GM12892 (cell line): ENCODE measurements around the gene ESYT3.

Source experiments
- DNase-seq: peaks from one replicate; pipeline ENCODE4 v3.0.0; 2011; ENCODE audit not compliant: insufficient read length
- FAIRE-seq: peaks from 2 replicates; lab custom pipeline; 2011; peaks lifted over from hg19 to GRCh38; lab: Jason Lieb, UNC
- POLR2A ChIP-seq: IDR thresholded peaks from 2 replicates; pipeline ENCODE4 v1.6.1; 2011; ENCODE audit warnings: low read depth, low read length, control low read depth
- POLR2AphosphoS5 ChIP-seq: IDR thresholded peaks from 2 replicates; pipeline ENCODE4 v1.6.1; 2011; ENCODE audit warnings: low read depth, low read length, control low read depth
- TAF1 ChIP-seq: IDR thresholded peaks from 2 replicates; pipeline ENCODE4 v1.6.1; 2011; ENCODE audit warnings: low read depth, mild to moderate bottlenecking, control low read depth, low read length, borderline replicate concordance

ESYT3 gene

GRCh38 chr3:138438896-138439295, 4.5 kb downstream of the ESYT3 start:
- DNase-seq (no peak), FAIRE-seq (no peak)
- no peak for TF ChIP-seq TAF1
- TF ChIP-seq POLR2AphosphoS5, result no peak
- no peak for TF ChIP-seq POLR2A

GRCh38 chr3:138439646-138440045, 5.2 kb downstream of the ESYT3 start:
- no peak for FAIRE-seq
- TF ChIP-seq POLR2A (no peak), TAF1 (no peak), POLR2AphosphoS5 (no peak)
- DNase-seq, result no peak

GRCh38 chr3:138440121-138440521, 5.7 kb downstream of the ESYT3 start:
- TF ChIP-seq TAF1 (no peak), POLR2A (no peak), POLR2AphosphoS5 (no peak)
- DNase-seq (no peak), FAIRE-seq (no peak)

GRCh38 chr3:138440596-138440995, 6.2 kb downstream of the ESYT3 start:
- no peak for TF ChIP-seq TAF1
- TF ChIP-seq POLR2A, result no peak
- no peak for TF ChIP-seq POLR2AphosphoS5
- no peak for DNase-seq
- no peak for FAIRE-seq

- FAIRE-seq, result no peak
These were observed 6.8 kb downstream of the ESYT3 start for GRCh38 chr3:138441256-138441655.

GRCh38 chr3:138441742-138442141, 7.3 kb downstream of the ESYT3 start:
- TF ChIP-seq TAF1 (no peak), POLR2AphosphoS5 (no peak), POLR2A (no peak)
- FAIRE-seq, result no peak
- no peak for DNase-seq

More at GRCh38 chr3:138441256-138441655, 6.8 kb downstream of the ESYT3 start:
- DNase-seq, result no peak
- TF ChIP-seq TAF1 (no peak), POLR2A (no peak), POLR2AphosphoS5 (no peak)

GRCh38 chr3:138442433-138442832, 8.0 kb downstream of the ESYT3 start:
- DNase-seq, result no peak
- TF ChIP-seq POLR2A (no peak), POLR2AphosphoS5 (no peak), TAF1 (no peak)
- FAIRE-seq, result no peak

GRCh38 chr3:138443091-138443490, 8.7 kb downstream of the ESYT3 start:
- DNase-seq, result no peak
- TF ChIP-seq POLR2A (no peak), POLR2AphosphoS5 (no peak), TAF1 (no peak)
- no peak for FAIRE-seq

GRCh38 chr3:138443521-138444503, 9.4 kb downstream of the ESYT3 start:
- TF ChIP-seq TAF1 (no peak), POLR2AphosphoS5 (no peak), POLR2A (no peak)
- FAIRE-seq (no peak), DNase-seq (no peak)

GRCh38 chr3:138445236-138445635, 10.8 kb downstream of the ESYT3 start:
- DNase-seq (no peak), FAIRE-seq (no peak)
- TF ChIP-seq TAF1, result no peak
- no peak for TF ChIP-seq POLR2AphosphoS5

GRCh38 chr3:138445654-138446053, 11.2 kb downstream of the ESYT3 start:
- TF ChIP-seq POLR2A (no peak), POLR2AphosphoS5 (no peak), TAF1 (no peak)
- FAIRE-seq, result no peak
- DNase-seq, result no peak

GRCh38 chr3:138448631-138449030, 14.2 kb downstream of the ESYT3 start:
- TF ChIP-seq TAF1, result no peak
- no peak for TF ChIP-seq POLR2AphosphoS5
- no peak for TF ChIP-seq POLR2A
- FAIRE-seq (no peak), DNase-seq (no peak)
